Parathyroid adenoma (tissue), 2 donors: Measurements from ENCODE around the gene SRSF11.
A peak's percentile ranks its signal among the peaks of the same experiment; 100 is the strongest.

Source experiments
- H2AFZ ChIP-seq: fragments of 300-600 bp; sonication (generic); one replicate; pipeline ENCODE4 v1.7.0; 2017; ENCODE audit warnings: antibody characterized with exemption, mild to moderate bottlenecking
- H3K27ac ChIP-seq: fragments of 300-600 bp; sonication (generic); one replicate; pipeline ENCODE4 v1.7.0; 2017
- H3K27me3 ChIP-seq: fragments of 300-600 bp; sonication (generic); one replicate; pipeline ENCODE4 v1.7.0; 2017; ENCODE audit warnings: low read length; ENCODE audit not compliant: control insufficient read depth, insufficient read depth
- H3K36me3 ChIP-seq: fragments of 300-600 bp; sonication (generic); one replicate; pipeline ENCODE4 v1.7.0; 2017; ENCODE audit warnings: low read length; ENCODE audit not compliant: control insufficient read depth, insufficient read depth
- H3K4me1 ChIP-seq: fragments of 300-600 bp; sonication (generic); one replicate; pipeline ENCODE4 v1.7.0; 2017; ENCODE audit warnings: control low read depth
- H3K4me2 ChIP-seq: fragments of 300-600 bp; sonication (generic); one replicate; pipeline ENCODE4 v1.7.0; 2017; ENCODE audit warnings: low read length
- H3K4me3 ChIP-seq: fragments of 300-600 bp; sonication (generic); one replicate; pipeline ENCODE4 v1.7.0; 2017; ENCODE audit warnings: low read depth, low read length
- H3K79me2 ChIP-seq: fragments of 300-600 bp; sonication (generic); one replicate; pipeline ENCODE4 v1.7.0; 2017; ENCODE audit warnings: control low read depth
- H3K9ac ChIP-seq: fragments of 300-600 bp; sonication (generic); one replicate; pipeline ENCODE4 v1.7.0; 2017; ENCODE audit warnings: mild to moderate bottlenecking
- H3K9me3 ChIP-seq: fragments of 300-600 bp; sonication (generic); one replicate; pipeline ENCODE4 v1.7.0; 2017; ENCODE audit warnings: low read length; ENCODE audit not compliant: control insufficient read depth
- TF ChIP-seq, protein P1 (sequence below): fragments of 300-600 bp; sonication (generic); IDR thresholded peaks from one replicate; pipeline ENCODE4 v1.7.0; 2017; ENCODE audit warnings: antibody characterized with exemption, mild to moderate bottlenecking
- donor health status: primary hyperparathyroidism.

SRSF11 gene

DNA sequence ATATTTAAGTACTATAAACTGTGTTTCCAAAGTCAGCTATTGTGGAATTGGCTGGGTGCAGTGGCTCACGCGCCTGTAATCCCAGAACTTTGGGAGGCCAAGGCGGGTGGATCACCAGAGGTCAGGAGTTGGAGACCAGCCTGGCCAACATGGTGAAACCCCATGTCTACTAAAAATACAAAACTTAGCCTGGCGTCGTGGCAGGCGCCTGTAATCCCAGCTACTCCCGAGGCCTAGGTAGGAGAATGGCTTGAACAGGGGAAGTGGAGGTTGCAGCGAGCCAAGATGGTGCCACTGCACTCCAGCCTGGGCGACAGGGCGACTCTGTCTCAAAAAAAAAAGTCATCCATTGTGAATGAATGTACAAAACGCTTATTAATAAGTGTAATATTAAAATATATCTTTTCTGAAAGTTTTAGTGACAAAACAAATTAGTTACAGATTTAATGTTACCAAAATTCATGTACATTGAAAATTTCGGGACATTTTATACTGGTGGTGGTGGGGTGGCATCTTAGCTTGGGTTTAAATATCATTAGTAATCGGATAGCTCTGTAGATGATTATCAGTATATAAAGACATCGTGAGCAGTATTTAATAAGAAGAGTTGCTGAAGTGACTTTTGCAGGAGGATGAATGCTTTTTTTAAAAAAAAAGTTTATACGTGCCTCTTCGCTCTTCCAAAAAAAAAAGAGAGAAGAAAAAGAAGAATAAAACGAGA lies 503 bp upstream of the SRSF11 start:
- TF ChIP-seq, protein P1, sequence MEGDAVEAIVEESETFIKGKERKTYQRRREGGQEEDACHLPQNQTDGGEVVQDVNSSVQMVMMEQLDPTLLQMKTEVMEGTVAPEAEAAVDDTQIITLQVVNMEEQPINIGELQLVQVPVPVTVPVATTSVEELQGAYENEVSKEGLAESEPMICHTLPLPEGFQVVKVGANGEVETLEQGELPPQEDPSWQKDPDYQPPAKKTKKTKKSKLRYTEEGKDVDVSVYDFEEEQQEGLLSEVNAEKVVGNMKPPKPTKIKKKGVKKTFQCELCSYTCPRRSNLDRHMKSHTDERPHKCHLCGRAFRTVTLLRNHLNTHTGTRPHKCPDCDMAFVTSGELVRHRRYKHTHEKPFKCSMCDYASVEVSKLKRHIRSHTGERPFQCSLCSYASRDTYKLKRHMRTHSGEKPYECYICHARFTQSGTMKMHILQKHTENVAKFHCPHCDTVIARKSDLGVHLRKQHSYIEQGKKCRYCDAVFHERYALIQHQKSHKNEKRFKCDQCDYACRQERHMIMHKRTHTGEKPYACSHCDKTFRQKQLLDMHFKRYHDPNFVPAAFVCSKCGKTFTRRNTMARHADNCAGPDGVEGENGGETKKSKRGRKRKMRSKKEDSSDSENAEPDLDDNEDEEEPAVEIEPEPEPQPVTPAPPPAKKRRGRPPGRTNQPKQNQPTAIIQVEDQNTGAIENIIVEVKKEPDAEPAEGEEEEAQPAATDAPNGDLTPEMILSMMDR, result no peak
- H3K36me3 ChIP-seq, result no peaks in the 10 kb centered on the region
- H3K79me2 ChIP-seq, result peaks cover 25% of the 10 kb centered on the region
- H3K9ac ChIP-seq, result no peak overlapping the region
- peak overlapping the region; percentile 93 for H3K27ac ChIP-seq
- no peaks in the 10 kb centered on the region for H3K27me3 ChIP-seq
- H3K9me3 ChIP-seq, result no peaks in the 10 kb centered on the region
- H3K4me2 ChIP-seq, result peak overlapping the region; percentile 84
- peak overlapping the region; percentile 84 for H2AFZ ChIP-seq
- peaks cover 8% of the 10 kb centered on the region for H3K4me1 ChIP-seq
- peak overlapping the region; percentile 88 for H3K4me3 ChIP-seq

DNA sequence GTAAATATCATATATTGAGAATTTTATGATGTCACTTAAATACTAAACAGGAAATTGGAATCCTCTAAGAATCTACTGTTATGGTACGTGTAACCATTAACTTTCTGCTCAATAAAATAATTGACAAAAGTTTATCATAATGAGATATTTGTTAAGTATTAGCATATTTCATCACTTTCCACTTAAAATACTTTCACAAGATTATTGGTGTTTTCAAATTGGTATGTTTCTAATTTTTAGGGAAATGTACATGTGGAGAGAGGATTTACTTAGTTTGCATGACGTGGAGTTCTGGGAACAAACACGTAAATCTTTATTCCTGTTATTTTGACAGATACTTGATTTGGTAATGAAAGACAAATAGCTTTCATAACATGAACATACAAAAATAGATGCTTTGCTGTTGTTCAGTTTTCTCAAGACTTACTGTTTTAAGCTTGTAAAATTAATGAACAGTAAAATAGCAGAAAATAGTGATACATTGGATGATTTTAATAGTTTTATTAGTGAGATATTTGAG lies 1.6 kb downstream of the SRSF11 start:
- Histone ChIP-seq H3K79me2 (peaks cover 24% of the 10 kb centered on the region), H3K4me3 (peak overlapping the region; percentile 88), H3K27me3 (no peaks in the 10 kb centered on the region), H3K9ac (no peak overlapping the region), H3K4me2 (peak overlapping the region; percentile 84), H3K36me3 (no peaks in the 10 kb centered on the region), H3K27ac (no peak overlapping the region), H3K9me3 (no peaks in the 10 kb centered on the region), H2AFZ (no peak overlapping the region), H3K4me1 (peaks cover 8% of the 10 kb centered on the region)
- TF ChIP-seq, protein P1, result no peak

DNA sequence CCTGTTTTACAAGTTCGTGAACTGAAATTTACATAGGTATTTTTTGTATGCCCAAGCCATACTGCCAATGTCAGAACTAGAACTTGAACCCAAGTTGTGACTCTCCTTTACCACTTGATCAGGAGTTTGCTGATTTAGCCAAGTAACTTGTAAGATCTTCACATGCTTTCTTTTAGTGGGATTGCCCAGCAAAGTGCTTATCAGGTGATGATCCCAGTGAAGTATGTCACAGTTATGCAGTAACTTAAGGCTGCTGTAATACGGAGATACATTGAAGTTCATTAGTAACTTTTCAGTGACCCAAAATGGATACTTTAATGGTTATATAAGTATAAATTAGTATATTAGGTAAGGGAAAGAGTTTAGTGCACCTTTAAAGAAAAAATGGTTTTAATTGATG lies 3.8 kb downstream of the SRSF11 start:
- no peak overlapping the region for H3K9ac ChIP-seq

DNA sequence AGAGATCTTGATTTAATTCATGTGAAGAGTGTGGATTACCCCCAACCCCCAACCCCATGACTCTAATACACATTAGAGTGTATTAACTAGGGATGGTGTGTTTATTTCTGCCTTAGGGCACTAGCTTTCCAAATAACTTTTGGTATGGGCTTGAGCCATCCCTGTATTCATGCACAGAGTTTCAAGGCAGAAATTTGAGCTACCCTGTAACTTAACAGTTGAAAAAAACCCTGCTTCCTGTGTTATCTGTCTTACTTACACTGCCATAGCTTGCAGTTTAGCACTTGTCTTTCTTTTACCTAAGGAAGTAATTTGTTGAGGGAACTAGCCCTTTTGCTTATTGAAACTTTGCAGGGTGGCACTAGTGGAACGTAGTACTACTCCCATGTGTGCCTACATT lies 6.3 kb downstream of the SRSF11 start:
- Histone ChIP-seq H3K27me3 (no peaks in the 10 kb centered on the region), H3K9ac (no peak overlapping the region), H3K36me3 (no peaks in the 10 kb centered on the region), H3K9me3 (no peaks in the 10 kb centered on the region), H3K4me1 (peaks cover 8% of the 10 kb centered on the region), H2AFZ (no peak overlapping the region), H3K4me3 (no peak overlapping the region), H3K27ac (no peak overlapping the region), H3K79me2 (peaks cover 20% of the 10 kb centered on the region), H3K4me2 (no peak overlapping the region)
- TF ChIP-seq, protein P1, result no peak

More for the DNA sequence above, 3.8 kb downstream of the SRSF11 start:
- Histone ChIP-seq H3K4me3 (no peak overlapping the region), H3K27ac (no peak overlapping the region), H3K36me3 (no peaks in the 10 kb centered on the region), H2AFZ (no peak overlapping the region), H3K79me2 (peaks cover 22% of the 10 kb centered on the region), H3K4me2 (no peak overlapping the region), H3K9me3 (no peaks in the 10 kb centered on the region), H3K4me1 (peaks cover 8% of the 10 kb centered on the region), H3K27me3 (no peaks in the 10 kb centered on the region)
- TF ChIP-seq, protein P1, result no peak

DNA sequence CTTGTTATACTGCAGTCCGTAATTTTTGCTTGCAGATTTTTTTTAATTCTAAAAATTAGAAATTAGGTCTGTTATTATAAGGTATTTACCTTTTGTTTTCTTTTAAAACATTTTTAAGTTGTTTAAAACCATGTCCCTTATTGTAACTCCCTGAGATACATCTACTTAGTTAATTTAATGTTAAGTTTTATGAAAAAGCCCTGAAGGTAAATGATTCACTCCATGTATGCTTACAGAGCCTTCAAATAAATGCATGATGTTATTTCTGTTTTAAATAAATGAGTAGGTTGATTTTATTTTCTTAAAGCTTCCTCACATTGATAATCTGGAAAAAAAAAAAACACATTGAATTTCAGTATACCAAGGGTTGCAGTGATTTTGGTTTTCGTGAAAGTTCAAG lies 7.5 kb downstream of the SRSF11 start:
- Histone ChIP-seq H3K27me3 (no peaks in the 10 kb centered on the region), H3K36me3 (no peaks in the 10 kb centered on the region), H3K79me2 (peaks cover 14% of the 10 kb centered on the region), H3K4me2 (no peak overlapping the region), H3K27ac (no peak overlapping the region), H3K4me1 (no peaks in the 10 kb centered on the region), H3K9ac (no peak overlapping the region), H2AFZ (no peak overlapping the region), H3K9me3 (no peaks in the 10 kb centered on the region), H3K4me3 (no peak overlapping the region)
- TF ChIP-seq, protein P1, result no peak
